Heart left ventricle (tissue), 13 donors: Measurements from ENCODE around the gene DCST1.

ENCODE experiments used
- POLR2A ChIP-seq, 2 donors: fragments of 450-650 bp; IDR thresholded peaks; one replicate each; pipeline ENCODE4 v1.6.1; 2017; ENCODE audit warnings: antibody characterized with exemption in 2 of 2, mild to moderate bottlenecking in 2 of 2, moderate library complexity in 2 of 2
- TF ChIP-seq, protein P1 (sequence below), 12 donors: fragments of 200-600 bp; sonication (generic) in 4 of 12; IDR thresholded peaks; one replicate each; pipeline versions ENCODE4 v1.5.0 to v1.8.0; 2018 to 2022; ENCODE audit warnings: antibody characterized with exemption in 12 of 12, mild to moderate bottlenecking in 5 of 12
- donor health status: ischemic (EF 13 %, LVEDD 7.1; RV severe dilation, severe dysfunction).
- donor health status: DM: no; HTN: yes; CAD: no.
- donor health status: DM: no; HTN: no; CAD: no.
- donor health status: ischemic (EF 25% LVEDD 6.9; RV normal size, moderate dysfunction).
- donor health status: ischemic (EF 25% LVEDD 5.7; RV mildly dilated, moderate dysfunction).
- donor health status: ischemic (EF 35%, LVEDD 5.7; RV mildly dilated, moderate dysfunction).
- donor health status: nonischemic (EF 11% LVEDD 7.7; RV severe dilation, severe dysfunction).
- donor health status: DM: yes; HTN: yes; CAD: no.
- donor health status: PGD.
- donor health status: ischemic (EF 29% LVEDD 5.4; RV normal size, mild dysfunction).
- donor health status: nonischemic (EF 23%, LVEDD 6.1; RV moderate dilation, normal function).

DNA sequence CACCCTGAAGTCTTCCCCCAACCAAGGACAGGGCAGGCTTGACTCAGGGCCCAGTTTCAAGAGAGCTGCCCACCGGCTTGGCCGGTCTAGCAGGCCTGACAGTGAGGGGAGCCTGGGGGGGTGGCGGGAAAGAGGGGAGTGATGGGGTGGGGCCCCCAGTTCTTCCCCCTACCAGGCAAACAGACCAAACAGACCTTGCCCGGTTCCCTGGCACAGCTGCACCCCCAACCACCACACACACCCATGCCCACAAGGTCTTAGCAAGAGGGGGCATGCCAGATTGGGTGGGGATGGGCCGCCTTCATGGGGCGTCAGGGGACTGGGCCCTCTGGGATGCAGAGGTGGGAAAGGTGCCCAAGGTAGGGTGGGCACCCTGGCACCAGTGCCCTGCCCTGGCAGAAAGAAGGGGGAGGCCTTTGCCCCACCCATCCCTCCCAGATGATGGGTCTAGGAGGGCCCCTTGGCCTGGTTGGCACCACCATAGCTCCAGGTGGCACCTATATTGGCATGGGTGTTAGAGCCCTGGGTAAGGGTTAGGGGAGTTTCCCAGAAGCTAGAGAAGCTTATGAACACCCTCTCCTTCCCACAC is 22.1 kb upstream of the DCST1 start:
- TF ChIP-seq, protein P1, sequence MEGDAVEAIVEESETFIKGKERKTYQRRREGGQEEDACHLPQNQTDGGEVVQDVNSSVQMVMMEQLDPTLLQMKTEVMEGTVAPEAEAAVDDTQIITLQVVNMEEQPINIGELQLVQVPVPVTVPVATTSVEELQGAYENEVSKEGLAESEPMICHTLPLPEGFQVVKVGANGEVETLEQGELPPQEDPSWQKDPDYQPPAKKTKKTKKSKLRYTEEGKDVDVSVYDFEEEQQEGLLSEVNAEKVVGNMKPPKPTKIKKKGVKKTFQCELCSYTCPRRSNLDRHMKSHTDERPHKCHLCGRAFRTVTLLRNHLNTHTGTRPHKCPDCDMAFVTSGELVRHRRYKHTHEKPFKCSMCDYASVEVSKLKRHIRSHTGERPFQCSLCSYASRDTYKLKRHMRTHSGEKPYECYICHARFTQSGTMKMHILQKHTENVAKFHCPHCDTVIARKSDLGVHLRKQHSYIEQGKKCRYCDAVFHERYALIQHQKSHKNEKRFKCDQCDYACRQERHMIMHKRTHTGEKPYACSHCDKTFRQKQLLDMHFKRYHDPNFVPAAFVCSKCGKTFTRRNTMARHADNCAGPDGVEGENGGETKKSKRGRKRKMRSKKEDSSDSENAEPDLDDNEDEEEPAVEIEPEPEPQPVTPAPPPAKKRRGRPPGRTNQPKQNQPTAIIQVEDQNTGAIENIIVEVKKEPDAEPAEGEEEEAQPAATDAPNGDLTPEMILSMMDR (IDR thresholded peaks at IDR 0.05), result no peak
- TF ChIP-seq POLR2A (IDR thresholded peaks at IDR 0.05), result no peak
